Measurements from ENCODE around the gene FBXL15. TPM values are rescaled to one million over a fixed set of nuclear protein-coding genes. Genes with fewer than 3 reads are reported as not detected.

FBXL15 gene
- total and polyA plus RNA-seq, 2 experiments from 2014 or later, result 17.7 to 23.1 TPM

DNA sequence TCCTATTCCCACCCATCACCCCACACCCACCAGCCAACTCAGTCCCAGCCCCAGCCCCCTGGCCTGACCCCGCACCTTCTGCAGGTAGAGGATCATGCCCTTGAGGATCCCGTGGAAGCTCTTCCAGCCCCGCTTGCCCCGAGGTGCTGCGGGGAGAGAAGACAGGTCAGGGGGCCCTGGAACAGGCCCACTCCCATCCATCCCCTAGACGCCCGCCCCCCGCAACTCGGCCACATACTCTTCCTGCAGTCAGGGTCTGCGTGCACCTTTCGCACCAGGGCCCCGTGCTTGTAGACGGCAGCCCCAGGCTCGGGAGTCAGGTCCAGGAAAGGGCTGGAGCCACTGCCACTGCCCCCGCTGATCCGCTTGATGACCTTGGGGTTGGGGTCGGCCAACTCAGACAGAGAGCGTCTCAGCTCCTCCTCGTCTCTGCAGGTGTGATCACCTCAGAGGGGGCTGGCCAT lies 15.5 kb upstream of the FBXL15 start:
- Histone ChIP-seq H3K9ac (no peak overlapping the region), H3F3A (ENCODE audit: insufficient read depth) (no peaks in the 10 kb centered on the region), H3K79me2 (ENCODE audit: insufficient read depth) (no peaks in the 10 kb centered on the region), H3K27ac (no peak overlapping the region), H3K4me2 (ENCODE audit: unreplicated experiment) (no peak overlapping the region), H3K27me3 (replicated peaks; ENCODE audit: insufficient read depth) (peaks cover 6% of the 10 kb centered on the region; the same call in 1 of the 2 replicates), H3K4me1 (ENCODE audit: insufficient read depth) (peaks cover 6% of the 10 kb centered on the region; the same call in 1 of the 2 replicates), H2AFZ (no peak overlapping the region), H3K4me3 (no peak overlapping the region), H3K9me2 (ENCODE audit: insufficient read depth) (no peaks in the 10 kb centered on the region), H4K20me1 (ENCODE audit: insufficient read depth) (no peaks in the 10 kb centered on the region), H3K36me3 (ENCODE audit: low read depth) (no peaks in the 10 kb centered on the region), H3K9me3 (ENCODE audit: low read depth) (no peaks in the 10 kb centered on the region)
- no peak for DNase-seq
- in situ Hi-C loops (cut with MboI), result no loop called here
- WGBS, 2 experiments (ENCODE audit: low coverage in 1 of 2, low lambda C conversion rate in 2 of 2, missing lambda C conversion rate in 2 of 2), result 73 to 74% methylated on average over 19 of the region's 19 CpGs
- TF ChIP-seq EZH2phosphoT487 (IDR thresholded peaks at IDR 0.05; ENCODE audit: insufficient read depth, low read depth) (no peak), EZH2 (IDR thresholded peaks at IDR 0.05; ENCODE audit: insufficient read depth, poor library complexity, severe bottlenecking) (no peak)

DNA sequence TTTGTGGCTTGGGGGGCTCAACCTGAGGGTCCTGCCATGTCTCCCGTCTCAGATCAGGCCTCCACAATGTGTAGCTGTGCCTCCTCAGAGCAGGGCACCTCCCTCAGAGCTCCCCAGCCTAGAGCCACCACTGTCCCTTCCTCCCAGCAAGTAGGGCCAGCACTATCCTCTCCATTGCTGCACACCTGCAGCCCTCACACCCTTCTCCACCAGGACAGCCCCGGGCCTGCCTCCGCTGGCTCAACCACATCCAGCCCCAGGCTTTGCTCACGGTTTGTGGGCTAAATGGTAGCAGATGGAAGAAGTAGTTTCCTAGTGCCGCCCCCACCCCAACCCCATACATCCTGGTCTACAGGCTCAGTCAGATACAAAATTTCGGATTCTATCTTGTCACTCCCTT lies 15.0 kb upstream of the FBXL15 start:
- no peak for DNase-seq
- Histone ChIP-seq H4K20me1 (ENCODE audit: insufficient read depth) (no peaks in the 10 kb centered on the region), H3K27ac (no peak overlapping the region), H2AFZ (no peak overlapping the region), H3K36me3 (ENCODE audit: low read depth) (no peaks in the 10 kb centered on the region), H3K79me2 (ENCODE audit: insufficient read depth) (no peaks in the 10 kb centered on the region), H3K9ac (no peak overlapping the region), H3K9me3 (ENCODE audit: low read depth) (no peaks in the 10 kb centered on the region), H3K27me3 (replicated peaks; ENCODE audit: insufficient read depth) (peaks cover 6% of the 10 kb centered on the region; the same call in 1 of the 2 replicates), H3K4me3 (no peak overlapping the region), H3K9me2 (ENCODE audit: insufficient read depth) (no peaks in the 10 kb centered on the region), H3F3A (ENCODE audit: insufficient read depth) (no peaks in the 10 kb centered on the region), H3K4me1 (ENCODE audit: insufficient read depth) (peaks cover 6% of the 10 kb centered on the region; the same call in 1 of the 2 replicates), H3K4me2 (ENCODE audit: unreplicated experiment) (no peak overlapping the region)
- 41 to 47% methylated on average over 6 of the region's 6 CpGs for WGBS, 2 experiments (ENCODE audit: low coverage in 1 of 2, low lambda C conversion rate in 2 of 2, missing lambda C conversion rate in 2 of 2)
- in situ Hi-C loops (cut with MboI), result no loop called here
- TF ChIP-seq EZH2 (IDR thresholded peaks at IDR 0.05; ENCODE audit: insufficient read depth, poor library complexity, severe bottlenecking), result no peak

GRCh38 chr10:102406815-102407214 lies 13.8 kb upstream of the FBXL15 start:
- no peak for TF ChIP-seq EZH2phosphoT487 (IDR thresholded peaks at IDR 0.05; ENCODE audit: insufficient read depth, low read depth)
- no peak for TF ChIP-seq EZH2 (IDR thresholded peaks at IDR 0.05; ENCODE audit: insufficient read depth, poor library complexity, severe bottlenecking)
- no peak for DNase-seq

DNA sequence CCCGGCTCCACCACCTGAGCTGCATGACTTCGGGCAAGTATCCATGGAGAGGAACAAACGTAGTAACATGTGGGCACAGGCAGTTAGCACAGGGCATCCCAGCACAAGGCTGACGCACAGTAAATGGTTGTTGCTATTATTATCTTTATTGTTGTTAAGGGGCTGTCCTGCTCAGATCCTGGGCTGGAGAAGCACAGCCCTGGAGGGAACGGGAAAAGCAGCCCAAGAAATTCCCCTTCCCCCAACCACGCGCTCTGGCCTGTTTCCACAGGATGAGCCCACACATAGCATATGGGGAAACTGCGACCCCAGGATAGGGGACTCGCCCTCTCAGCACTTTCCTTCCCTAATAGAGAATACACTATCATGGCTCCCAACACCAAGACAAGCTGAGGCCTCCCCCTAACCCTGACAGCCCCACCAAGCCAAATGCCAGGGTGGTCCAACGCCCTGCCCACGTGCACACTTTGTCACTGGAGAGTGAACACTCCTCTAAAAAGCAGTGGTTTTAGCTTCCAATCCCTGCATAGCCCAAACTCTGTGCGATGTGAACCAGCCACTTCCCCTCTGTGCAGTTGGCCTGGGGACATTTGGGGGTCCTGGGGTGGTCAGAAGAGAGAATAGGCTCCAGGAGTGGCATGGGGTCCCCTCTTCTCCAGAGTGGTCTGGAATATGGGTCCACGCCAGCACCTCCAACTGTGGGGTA lies 13.1 kb upstream of the FBXL15 start:
- 60% methylated on average over 12 to 13 of the region's 13 CpGs for WGBS, 2 experiments (ENCODE audit: low coverage in 1 of 2, low lambda C conversion rate in 2 of 2, missing lambda C conversion rate in 2 of 2)
- no peak overlapping the region for H3K27ac ChIP-seq
- no peaks in the 10 kb centered on the region for H3K4me1 ChIP-seq (ENCODE audit: insufficient read depth)
- no peaks in the 10 kb centered on the region for H3K79me2 ChIP-seq (ENCODE audit: insufficient read depth)
- H2AFZ ChIP-seq, result no peak overlapping the region
- H3K36me3 ChIP-seq (ENCODE audit: low read depth), result no peaks in the 10 kb centered on the region
- in situ Hi-C loops (cut with MboI), result no loop called here
- H3K9me2 ChIP-seq (ENCODE audit: insufficient read depth), result no peaks in the 10 kb centered on the region
- peaks cover 6% of the 10 kb centered on the region for H3K27me3 ChIP-seq (replicated peaks; ENCODE audit: insufficient read depth)
- DNase-seq, result no peak
- no peaks in the 10 kb centered on the region for H3F3A ChIP-seq (ENCODE audit: insufficient read depth)
- TF ChIP-seq EZH2phosphoT487 (IDR thresholded peaks at IDR 0.05; ENCODE audit: insufficient read depth, low read depth) (no peak), EZH2 (IDR thresholded peaks at IDR 0.05; ENCODE audit: insufficient read depth, poor library complexity, severe bottlenecking) (no peak)
- no peaks in the 10 kb centered on the region for H3K9me3 ChIP-seq (ENCODE audit: low read depth)
- no peak overlapping the region for H3K4me3 ChIP-seq
- no peaks in the 10 kb centered on the region for H4K20me1 ChIP-seq (ENCODE audit: insufficient read depth)
- no peak overlapping the region for H3K9ac ChIP-seq
- H3K4me2 ChIP-seq (ENCODE audit: unreplicated experiment), result no peak overlapping the region

More at GRCh38 chr10:102406815-102407214, 13.8 kb upstream of the FBXL15 start:
- Histone ChIP-seq H3K27me3 (replicated peaks; ENCODE audit: insufficient read depth) (peaks cover 6% of the 10 kb centered on the region), H3K27ac (no peak overlapping the region), H3F3A (ENCODE audit: insufficient read depth) (no peaks in the 10 kb centered on the region), H3K4me3 (no peak overlapping the region), H3K4me2 (ENCODE audit: unreplicated experiment) (no peak overlapping the region), H3K36me3 (ENCODE audit: low read depth) (no peaks in the 10 kb centered on the region), H4K20me1 (ENCODE audit: insufficient read depth) (no peaks in the 10 kb centered on the region), H3K4me1 (ENCODE audit: insufficient read depth) (peaks cover 2% of the 10 kb centered on the region; the same call in 1 of the 2 replicates), H2AFZ (no peak overlapping the region), H3K9me3 (ENCODE audit: low read depth) (no peaks in the 10 kb centered on the region), H3K9me2 (ENCODE audit: insufficient read depth) (no peaks in the 10 kb centered on the region), H3K79me2 (ENCODE audit: insufficient read depth) (no peaks in the 10 kb centered on the region), H3K9ac (no peak overlapping the region)
- in situ Hi-C loops (cut with MboI), result no loop called here
- 75 to 100% methylated on average over 1 to 2 of the region's 2 CpGs for WGBS, 2 experiments (ENCODE audit: low coverage in 1 of 2, low lambda C conversion rate in 2 of 2, missing lambda C conversion rate in 2 of 2)
